Lung (tissue), 12 donors: ENCODE data around the gene RNASE9. TPM values are rescaled to one million over a fixed set of nuclear protein-coding genes. Genes with fewer than 3 reads are reported as not detected.

Experiments
- ATAC-seq: fragments of 200-7000 bp; cut with Tn5 transposase; one replicate; pipeline ENCODE4 v1.9.1; 2020; ENCODE audit warnings: moderate number of reproducible peaks; ENCODE audit not compliant: insufficient read depth, low FRiP score
- DNase-seq, 3 donors: peaks; one replicate each; pipeline ENCODE4 v3.0.0-alpha.2; 2013 to 2017
- H3K27ac ChIP-seq, 2 donors: one replicate each; pipeline ENCODE4 v1.5.1; 2013; ENCODE audit warnings: mild to moderate bottlenecking in 2 of 2, moderate library complexity in 2 of 2, control low read depth in 1 of 2, inconsistent platforms in 1 of 2, low read depth in 1 of 2, low read length in 1 of 2
- H3K27me3 ChIP-seq, 3 donors: one replicate each; pipeline ENCODE4 v1.5.1; 2013; ENCODE audit warnings: low read length in 2 of 3; ENCODE audit not compliant: control insufficient read depth in 3 of 3, insufficient read depth in 3 of 3
- H3K36me3 ChIP-seq, 4 donors: one replicate each; pipeline ENCODE4 v1.5.1; 2013; ENCODE audit warnings: low read length in 4 of 4, mild to moderate bottlenecking in 1 of 4, moderate library complexity in 1 of 4; ENCODE audit not compliant: control insufficient read depth in 4 of 4, insufficient read depth in 4 of 4
- H3K4me1 ChIP-seq, 5 donors: one replicate each; pipeline ENCODE4 v1.5.1; 2013; ENCODE audit warnings: low read length in 5 of 5, mild to moderate bottlenecking in 2 of 5, moderate library complexity in 1 of 5; ENCODE audit not compliant: control insufficient read depth in 5 of 5, insufficient read depth in 5 of 5
- H3K4me3 ChIP-seq: one replicate; pipeline ENCODE4 v1.5.1; 2013; ENCODE audit warnings: mild to moderate bottlenecking, control low read depth, moderate library complexity
- H3K9ac ChIP-seq, 2 donors: one replicate each; pipeline ENCODE4 v1.5.1; 2013; ENCODE audit warnings: low read length in 2 of 2, control low read depth in 1 of 2; ENCODE audit not compliant: insufficient read depth in 1 of 2
- H3K9me3 ChIP-seq, 4 donors: one replicate each; pipeline ENCODE4 v1.5.1; 2013; ENCODE audit warnings: low read length in 3 of 4, mild to moderate bottlenecking in 1 of 4, moderate library complexity in 1 of 4; ENCODE audit not compliant: control insufficient read depth in 4 of 4, insufficient read depth in 3 of 4
- CTCF ChIP-seq: IDR thresholded peaks from 2 replicates; pipeline ENCODE4 v1.5.1; 2012; ENCODE audit warnings: mild to moderate bottlenecking; ENCODE audit errors: control extremely low read depth, extremely low read depth
- WGBS, 2 donors: extraction: QIAGEN DNeasy Blood & Tissue Kit; methylation state at CpG; one replicate each; pipeline ENCODE4 v1.1.7; 2013; 5-methylcytosine and 5-hydroxymethylcytosine counted together
- polyA plus RNA-seq, 2 donors: library from polyadenylated mRNA; stranded (reverse); fragments of 200-250 nt; gene quantifications; one replicate each; pipeline ENCODE4 v1.2.1, GENCODE V29; 2013
- total RNA-seq, 2 donors: library from RNA; depleted of rRNA in 1 of 2; stranded (reverse); fragments of >200 nt in 1 of 2; gene quantifications; one replicate each; pipeline ENCODE4 v1.2.1, GENCODE V29; 2014 to 2021
- donor health status: control.
- donor health status: control.
- donor health status: Bipolar disorder and iron deficiency.
- donor health status: healthy.
- donor health status: DM: yes; HTN: yes; CAD: no.

The RNASE9 gene
- total and polyA plus RNA-seq, 4 donors: not detected

- DNase-seq (no peak), ATAC-seq (no peak)
- no peak for TF ChIP-seq CTCF
- no peak overlapping the region for H3K9ac ChIP-seq
- H3K36me3 ChIP-seq: no peaks in the 10 kb centered on the region
- 92 to 98% methylated on average over 2 of the region's 2 CpGs for WGBS, 2 donors
- no peaks in the 10 kb centered on the region for H3K4me1 ChIP-seq
- H3K4me3 ChIP-seq: no peak overlapping the region
- H3K27ac ChIP-seq: no peak overlapping the region
- H3K9me3 ChIP-seq: peaks cover 0 to 10% (median 7%) of the 10 kb centered on the region in 4 donors
- no peaks in the 10 kb centered on the region for H3K27me3 ChIP-seq
Observed at GRCh38 chr14:20564501-20564997, 3.7 kb upstream of the RNASE9 start.

GRCh38 chr14:20563971-20564370 is 3.1 kb upstream of the RNASE9 start:
- H3K27ac ChIP-seq: no peak overlapping the region
- H3K9ac ChIP-seq: no peak overlapping the region
- no peak for TF ChIP-seq CTCF
- H3K9me3 ChIP-seq: peaks cover 0 to 6% (median 2%) of the 10 kb centered on the region in 4 donors
- H3K27me3 ChIP-seq: no peaks in the 10 kb centered on the region
- ATAC-seq: no peak
- no peaks in the 10 kb centered on the region for H3K36me3 ChIP-seq
- no peaks in the 10 kb centered on the region for H3K4me1 ChIP-seq
- 75 to 80% methylated on average over 1 of the region's 1 CpG for WGBS, 2 donors
- H3K4me3 ChIP-seq: no peak overlapping the region
- no peak for DNase-seq

GRCh38 chr14:20559461-20559904 is 1.4 kb downstream of the RNASE9 start:
- no peak overlapping the region for H3K27ac ChIP-seq
- H3K9me3 ChIP-seq: no peaks in the 10 kb centered on the region
- no peaks in the 10 kb centered on the region for H3K36me3 ChIP-seq
- TF ChIP-seq CTCF: no peak
- H3K4me1 ChIP-seq: peaks cover 0 to 2% (median 0%) of the 10 kb centered on the region in 5 donors
- H3K4me3 ChIP-seq: no peak overlapping the region
- no peak for DNase-seq
- 49 to 51% methylated on average over 2 of the region's 2 CpGs for WGBS, 2 donors
- H3K27me3 ChIP-seq: no peaks in the 10 kb centered on the region
- no peak overlapping the region for H3K9ac ChIP-seq
- ATAC-seq: no peak

- peaks cover 0 to 2% (median 0%) of the 10 kb centered on the region in 5 donors for H3K4me1 ChIP-seq
- ATAC-seq (no peak), DNase-seq (no peak)
- no peak overlapping the region for H3K9ac ChIP-seq
- no peak for TF ChIP-seq CTCF
- H3K27ac ChIP-seq: no peak overlapping the region
- H3K36me3 ChIP-seq: no peaks in the 10 kb centered on the region
- H3K9me3 ChIP-seq: no peaks in the 10 kb centered on the region
- 52 to 61% methylated on average over 2 of the region's 2 CpGs for WGBS, 2 donors
- no peaks in the 10 kb centered on the region for H3K27me3 ChIP-seq
- H3K4me3 ChIP-seq: no peak overlapping the region
Observed at GRCh38 chr14:20557212-20557542, 3.7 kb downstream of the RNASE9 start.
